Measurements from ENCODE around the gene LY86. TPM values are rescaled to one million over a fixed set of nuclear protein-coding genes. Genes with fewer than 3 reads are reported as not detected.

The LY86 gene
- total and polyA plus RNA-seq, 10 of the 15 experiments (the other 5 are each of a cell fraction or from before 2014, with no cell fraction given) = 68.2 to 457 (median 128) TPM

GRCh38 chr6:6656287-6656686, 67.8 kb downstream of the LY86 start:
- TF ChIP-seq YY1 (IDR thresholded peaks at IDR 0.05; ENCODE audit: low read depth, low read length) (no peak), NR2F1 (conservative IDR thresholded peaks at IDR 0.05) (peak; percentile 44), HCFC1 (IDR thresholded peaks at IDR 0.05; ENCODE audit: low read length) (no peak), CHD1 (IDR thresholded peaks at IDR 0.05; ENCODE audit: low read depth, low read length) (no peak), TAF1 (IDR thresholded peaks at IDR 0.05; ENCODE audit: borderline replicate concordance, low read depth, low read length) (no peak), POLR2AphosphoS2 (IDR thresholded peaks at IDR 0.05; ENCODE audit: low read depth, low read length) (0 out of 2 replicates have a peak, but pooled peaks have one; percentile 39)
- TF ChIP-seq, protein P1, sequence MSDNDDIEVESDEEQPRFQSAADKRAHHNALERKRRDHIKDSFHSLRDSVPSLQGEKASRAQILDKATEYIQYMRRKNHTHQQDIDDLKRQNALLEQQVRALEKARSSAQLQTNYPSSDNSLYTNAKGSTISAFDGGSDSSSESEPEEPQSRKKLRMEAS (IDR thresholded peaks at IDR 0.05; ENCODE audit: low read depth, low read length) = no peak
- TF ChIP-seq, protein P2, sequence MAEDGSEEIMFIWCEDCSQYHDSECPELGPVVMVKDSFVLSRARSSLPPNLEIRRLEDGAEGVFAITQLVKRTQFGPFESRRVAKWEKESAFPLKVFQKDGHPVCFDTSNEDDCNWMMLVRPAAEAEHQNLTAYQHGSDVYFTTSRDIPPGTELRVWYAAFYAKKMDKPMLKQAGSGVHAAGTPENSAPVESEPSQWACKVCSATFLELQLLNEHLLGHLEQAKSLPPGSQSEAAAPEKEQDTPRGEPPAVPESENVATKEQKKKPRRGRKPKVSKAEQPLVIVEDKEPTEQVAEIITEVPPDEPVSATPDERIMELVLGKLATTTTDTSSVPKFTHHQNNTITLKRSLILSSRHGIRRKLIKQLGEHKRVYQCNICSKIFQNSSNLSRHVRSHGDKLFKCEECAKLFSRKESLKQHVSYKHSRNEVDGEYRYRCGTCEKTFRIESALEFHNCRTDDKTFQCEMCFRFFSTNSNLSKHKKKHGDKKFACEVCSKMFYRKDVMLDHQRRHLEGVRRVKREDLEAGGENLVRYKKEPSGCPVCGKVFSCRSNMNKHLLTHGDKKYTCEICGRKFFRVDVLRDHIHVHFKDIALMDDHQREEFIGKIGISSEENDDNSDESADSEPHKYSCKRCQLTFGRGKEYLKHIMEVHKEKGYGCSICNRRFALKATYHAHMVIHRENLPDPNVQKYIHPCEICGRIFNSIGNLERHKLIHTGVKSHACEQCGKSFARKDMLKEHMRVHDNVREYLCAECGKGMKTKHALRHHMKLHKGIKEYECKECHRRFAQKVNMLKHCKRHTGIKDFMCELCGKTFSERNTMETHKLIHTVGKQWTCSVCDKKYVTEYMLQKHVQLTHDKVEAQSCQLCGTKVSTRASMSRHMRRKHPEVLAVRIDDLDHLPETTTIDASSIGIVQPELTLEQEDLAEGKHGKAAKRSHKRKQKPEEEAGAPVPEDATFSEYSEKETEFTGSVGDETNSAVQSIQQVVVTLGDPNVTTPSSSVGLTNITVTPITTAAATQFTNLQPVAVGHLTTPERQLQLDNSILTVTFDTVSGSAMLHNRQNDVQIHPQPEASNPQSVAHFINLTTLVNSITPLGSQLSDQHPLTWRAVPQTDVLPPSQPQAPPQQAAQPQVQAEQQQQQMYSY (CRISPR knock-in tag; IDR thresholded peaks at IDR 0.05) = no peak
- TF ChIP-seq, protein P3, sequence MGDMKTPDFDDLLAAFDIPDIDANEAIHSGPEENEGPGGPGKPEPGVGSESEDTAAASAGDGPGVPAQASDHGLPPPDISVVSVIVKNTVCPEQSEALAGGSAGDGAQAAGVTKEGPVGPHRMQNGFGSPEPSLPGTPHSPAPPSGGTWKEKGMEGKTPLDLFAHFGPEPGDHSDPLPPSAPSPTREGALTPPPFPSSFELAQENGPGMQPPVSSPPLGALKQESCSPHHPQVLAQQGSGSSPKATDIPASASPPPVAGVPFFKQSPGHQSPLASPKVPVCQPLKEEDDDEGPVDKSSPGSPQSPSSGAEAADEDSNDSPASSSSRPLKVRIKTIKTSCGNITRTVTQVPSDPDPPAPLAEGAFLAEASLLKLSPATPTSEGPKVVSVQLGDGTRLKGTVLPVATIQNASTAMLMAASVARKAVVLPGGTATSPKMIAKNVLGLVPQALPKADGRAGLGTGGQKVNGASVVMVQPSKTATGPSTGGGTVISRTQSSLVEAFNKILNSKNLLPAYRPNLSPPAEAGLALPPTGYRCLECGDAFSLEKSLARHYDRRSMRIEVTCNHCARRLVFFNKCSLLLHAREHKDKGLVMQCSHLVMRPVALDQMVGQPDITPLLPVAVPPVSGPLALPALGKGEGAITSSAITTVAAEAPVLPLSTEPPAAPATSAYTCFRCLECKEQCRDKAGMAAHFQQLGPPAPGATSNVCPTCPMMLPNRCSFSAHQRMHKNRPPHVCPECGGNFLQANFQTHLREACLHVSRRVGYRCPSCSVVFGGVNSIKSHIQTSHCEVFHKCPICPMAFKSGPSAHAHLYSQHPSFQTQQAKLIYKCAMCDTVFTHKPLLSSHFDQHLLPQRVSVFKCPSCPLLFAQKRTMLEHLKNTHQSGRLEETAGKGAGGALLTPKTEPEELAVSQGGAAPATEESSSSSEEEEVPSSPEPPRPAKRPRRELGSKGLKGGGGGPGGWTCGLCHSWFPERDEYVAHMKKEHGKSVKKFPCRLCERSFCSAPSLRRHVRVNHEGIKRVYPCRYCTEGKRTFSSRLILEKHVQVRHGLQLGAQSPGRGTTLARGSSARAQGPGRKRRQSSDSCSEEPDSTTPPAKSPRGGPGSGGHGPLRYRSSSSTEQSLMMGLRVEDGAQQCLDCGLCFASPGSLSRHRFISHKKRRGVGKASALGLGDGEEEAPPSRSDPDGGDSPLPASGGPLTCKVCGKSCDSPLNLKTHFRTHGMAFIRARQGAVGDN (IDR thresholded peaks at IDR 0.05) = 0 out of 2 replicates have a peak, but pooled peaks have one; percentile 9
- peaks cover 2% of the 10 kb centered on the region; the same call in 2 of the 3 replicates for H3K9me3 ChIP-seq (replicated peaks; ENCODE audit: control insufficient read depth, insufficient read depth, low read length)
- FAIRE-seq = no peak
- DNase-seq (ENCODE audit: low read depth, low spot score) = no peak
- in situ Hi-C loops (cut with MboI) = no loop called here
- peaks cover 38% of the 10 kb centered on the region for H3K4me1 ChIP-seq (ENCODE audit: control insufficient read depth, insufficient read depth, low read length)
- intact Hi-C loops (cut with micrococcal nuclease; ENCODE audit: unreplicated experiment) = no loop called here
- no peak overlapping the region for H3K4me2 ChIP-seq (ENCODE audit: control insufficient read depth, insufficient read depth)
- WGBS (ENCODE audit: insufficient coverage, insufficient replicate concordance, low lambda C conversion rate, missing lambda C conversion rate) = 61% methylated on average over 3 of the region's 3 CpGs
- H3K79me2 ChIP-seq (ENCODE audit: control insufficient read depth, insufficient read depth, low read length) = no peaks in the 10 kb centered on the region
- RAD21 ChIA-PET (ENCODE audit: unreplicated experiment) = interaction anchor here (1.0 kb wide), 1 partner anchor 67 kb away, joined by 3 read pairs; no protein-coding TSS in a partner anchor
- H4K20me1 ChIP-seq (ENCODE audit: control insufficient read depth, insufficient read depth) = no peaks in the 10 kb centered on the region
- peak overlapping the region; percentile 41 for H3K27ac ChIP-seq (ENCODE audit: control insufficient read depth, insufficient read depth)
- POLR2A ChIA-PET = interaction anchor here (0.6 to 1.3 kb wide), 3 partner anchors 14 to 676 kb away, joined by 4 to 5 read pairs (median 4); no protein-coding TSS in a partner anchor
- no peak overlapping the region for H2AFZ ChIP-seq (ENCODE audit: control insufficient read depth, low read depth, low read length)
- H3K36me3 ChIP-seq (ENCODE audit: control insufficient read depth in 2 of 2, insufficient read depth in 2 of 2, low read length in 1 of 2) = peaks cover 0 to 3% of the 10 kb centered on the region in 2 experiments; a peak in 1 of 4 replicates
- CTCF ChIA-PET = interaction anchor here (0.7 to 1.3 kb wide), 4 partner anchors 10 to 69 kb away, joined by 3 to 5 read pairs (median 4); partner anchors contain the start of gene LY86
- no peak overlapping the region for H3K9ac ChIP-seq (ENCODE audit: control insufficient read depth, insufficient read depth, low read length)
- no TSS peak for BruUV-seq (replicated peaks)
- SMC1A ChIA-PET (ENCODE audit: uncharacterized antibody, unreplicated experiment) = interaction anchor here (0.7 to 2.2 kb wide), 6 partner anchors 9 to 763 kb away, joined by 3 to 7 read pairs (median 3); no protein-coding TSS in a partner anchor
- ATAC-seq = no peak
- H3K27me3 ChIP-seq (replicated peaks in 1 of 2; ENCODE audit: control insufficient read depth in 2 of 2, insufficient read depth in 2 of 2, low read length in 1 of 2) = no peaks in the 10 kb centered on the region
- H3K4me3 ChIP-seq = no peak overlapping the region

All from GM12878 (cell line).